CD14-positive monocyte (primary cell): Measurements from ENCODE around the gene EMILIN2. TPM values are rescaled to one million over a fixed set of nuclear protein-coding genes. Genes with fewer than 3 reads are reported as not detected.

Experiments
- DNase-seq, 3 donors: peaks; one replicate each; pipeline ENCODE4 v3.0.0-alpha.2; 2011 to 2022
- H2AFZ ChIP-seq: 2 replicates; pipeline ENCODE4 v1.6.0; 2012; ENCODE audit warnings: mild to moderate bottlenecking, low read depth, low read length, inconsistent platforms; ENCODE audit not compliant: insufficient read depth, poor library complexity, severe bottlenecking
- H3K27ac ChIP-seq, 2 donors: 1 replicate in 1 of 2; 2 replicates in 1 of 2; pipeline ENCODE4 v1.5.1; 2012 to 2013; ENCODE audit warnings: low read length in 2 of 2, control low read depth in 1 of 2, inconsistent platforms in 1 of 2, low read depth in 1 of 2, mild to moderate bottlenecking in 1 of 2
- H3K27me3 ChIP-seq, 2 donors: one replicate each; pipeline versions ENCODE4 v1.6.0 to v1.6.1; 2011 to 2013; ENCODE audit warnings: low read length in 2 of 2; ENCODE audit not compliant: control insufficient read depth in 2 of 2, insufficient read depth in 2 of 2
- H3K36me3 ChIP-seq, 2 donors: replicated peaks in 1 of 2; 1 replicate in 1 of 2; 2 replicates in 1 of 2; pipeline versions ENCODE4 v1.5.1 to v1.6.1; 2012 to 2013; ENCODE audit warnings: low read length in 2 of 2, control low read depth in 1 of 2, inconsistent platforms in 1 of 2, mild to moderate bottlenecking in 1 of 2; ENCODE audit not compliant: insufficient read depth in 2 of 2, control insufficient read depth in 1 of 2
- H3K4me1 ChIP-seq, 2 donors: 1 replicate in 1 of 2; 2 replicates in 1 of 2; pipeline versions ENCODE4 v1.5.1 to v1.6.1; 2012 to 2013; ENCODE audit warnings: low read length in 2 of 2, control low read depth in 1 of 2, inconsistent platforms in 1 of 2, mild to moderate bottlenecking in 1 of 2, moderate library complexity in 1 of 2; ENCODE audit not compliant: insufficient read depth in 2 of 2, control insufficient read depth in 1 of 2
- H3K4me2 ChIP-seq: replicated peaks from 2 replicates; pipeline ENCODE3; 2012; ENCODE audit warnings: low read length, moderate library complexity, mild to moderate bottlenecking; ENCODE audit not compliant: poor library complexity, severe bottlenecking; ENCODE audit errors: extremely low read depth
- H3K4me3 ChIP-seq, 3 experiments: fragments of 200-600 bp in 1 of 3; sonication (generic) in 1 of 3; replicated peaks in 1 of 3; 1 replicate in 2 of 3; 2 replicates in 1 of 3; pipeline ENCODE4 v1.5.1; 2011 to 2013; ENCODE audit warnings: low read length in 3 of 3, mild to moderate bottlenecking in 3 of 3, control low read depth in 2 of 3, low read depth in 2 of 3, inconsistent platforms in 1 of 3, moderate library complexity in 1 of 3
- H3K79me2 ChIP-seq: 2 replicates; pipeline ENCODE4 v1.6.0; 2012; ENCODE audit warnings: mild to moderate bottlenecking, control low read depth, inconsistent platforms, low read length, moderate library complexity; ENCODE audit not compliant: insufficient read depth
- H3K9ac ChIP-seq: 2 replicates; pipeline ENCODE4 v1.6.0; 2017; ENCODE audit warnings: low read length, mild to moderate bottlenecking; ENCODE audit not compliant: insufficient read depth, poor library complexity, severe bottlenecking
- H3K9me3 ChIP-seq, 2 donors: replicated peaks in 1 of 2; 1 replicate in 1 of 2; 2 replicates in 1 of 2; pipeline versions ENCODE4 v1.5.1 to v1.6.1; 2012 to 2013; ENCODE audit warnings: low read length in 2 of 2, control low read depth in 1 of 2; ENCODE audit not compliant: control insufficient read depth in 1 of 2, insufficient read depth in 1 of 2
- H4K20me1 ChIP-seq: 2 replicates; pipeline ENCODE4 v1.6.0; 2012; ENCODE audit warnings: mild to moderate bottlenecking, low read length, control low read depth, moderate library complexity; ENCODE audit not compliant: insufficient read depth
- H3K27ac Mint-ChIP-seq, 7 donors: one replicate each; pipeline ENCODE4 v1.8.0; 2020; ENCODE audit warnings: mild to moderate bottlenecking in 7 of 7, mixed read lengths in 7 of 7, moderate library complexity in 6 of 7, inconsistent platforms in 2 of 7
- H3K27me3 Mint-ChIP-seq, 3 donors: one replicate each; pipeline ENCODE4 v1.8.0; 2021 to 2022; ENCODE audit warnings: low read depth in 3 of 3, mild to moderate bottlenecking in 3 of 3, mixed read lengths in 3 of 3, moderate library complexity in 3 of 3, inconsistent platforms in 1 of 3
- H3K36me3 Mint-ChIP-seq, 2 donors: one replicate each; pipeline ENCODE4 v1.8.0; 2020; ENCODE audit warnings: mixed read lengths in 2 of 2, inconsistent platforms in 1 of 2, mild to moderate bottlenecking in 1 of 2
- H3K4me1 Mint-ChIP-seq: one replicate; pipeline ENCODE4 v1.8.0; 2020; ENCODE audit warnings: mild to moderate bottlenecking, mixed read lengths
- H3K4me3 Mint-ChIP-seq, 2 donors: one replicate each; pipeline ENCODE4 v1.8.0; 2020; ENCODE audit warnings: mild to moderate bottlenecking in 2 of 2, mixed read lengths in 2 of 2, moderate library complexity in 1 of 2
- H3K9me3 Mint-ChIP-seq, 7 donors: one replicate each; pipeline ENCODE4 v1.8.0; 2020 to 2022; ENCODE audit warnings: mixed read lengths in 7 of 7, mild to moderate bottlenecking in 6 of 7, moderate library complexity in 6 of 7, inconsistent platforms in 2 of 7
- CTCF ChIP-seq: fragments of 200-600 bp; IDR thresholded peaks from one replicate; pipeline ENCODE4 v1.8.0; 2022; ENCODE audit warnings: antibody characterized with exemption, mild to moderate bottlenecking
- WGBS: methylation state at CpG from one replicate; pipeline ENCODE4 v1.1.5; 2013; ENCODE audit warnings: missing lambda C conversion rate; ENCODE audit not compliant: insufficient coverage; 5-methylcytosine and 5-hydroxymethylcytosine counted together
- intact Hi-C, 2 donors: fragments of 100-400 bp; cut with micrococcal nuclease; formaldehyde crosslinking; loops; one replicate each; pipeline versions ENCODE4 v1.15.0 to v1.15.1; 2023
- polyA plus RNA-seq, 3 donors: library from polyadenylated mRNA; depleted of rRNA in 1 of 3; unstranded in 2 of 3; stranded (reverse) in 1 of 3; fragments of 300-500 nt in 2 of 3; fragments of >200 nt in 1 of 3; fragmentation: Illumina TruSeq in 2 of 3; gene quantifications; 1 replicate in 2 of 3; 2 replicates in 1 of 3; pipeline ENCODE4 v1.2.3, GENCODE V29; 2012 to 2021

EMILIN2 gene
- polyA plus RNA-seq, 3 donors: 30.5 to 43.2 (median 33.8) TPM

GRCh38 chr18:2881088-2881839, 34.5 kb downstream of the EMILIN2 start:
- Mint-ChIP-seq H3K4me1 (peaks cover 52% of the 10 kb centered on the region), H3K4me3 (no peak overlapping the region), H3K27ac (peak overlapping the region; percentile 49 to 75 (median 58)), H3K36me3 (peaks cover 34 to 72% of the 10 kb centered on the region in 2 donors), H3K27me3 (no peaks in the 10 kb centered on the region), H3K9me3 (peaks cover 0 to 3% (median 0%) of the 10 kb centered on the region in 7 donors)
- H3K27ac ChIP-seq: peak overlapping the region in 1 of 2 donors; percentile 61
- WGBS: 85% methylated on average over 10 of the region's 16 CpGs
- TF ChIP-seq CTCF: no peak
- H2AFZ ChIP-seq: no peak overlapping the region
- no peak overlapping the region for H3K9ac ChIP-seq
- H3K9me3 ChIP-seq: no peaks in the 10 kb centered on the region
- no peak overlapping the region for H3K4me2 ChIP-seq
- peaks cover 100% of the 10 kb centered on the region for H4K20me1 ChIP-seq
- peaks cover 17 to 70% of the 10 kb centered on the region in 2 donors for H3K36me3 ChIP-seq
- no peaks in the 10 kb centered on the region for H3K27me3 ChIP-seq
- no peak overlapping the region for H3K4me3 ChIP-seq
- intact Hi-C loops: no loop called here
- DNase-seq: no peak
- H3K4me1 ChIP-seq: peaks cover 21 to 49% of the 10 kb centered on the region in 2 donors
- H3K79me2 ChIP-seq: peaks cover 99% of the 10 kb centered on the region

GRCh38 chr18:2881840-2882195, 35.0 kb downstream of the EMILIN2 start:
- no peaks in the 10 kb centered on the region for H3K27me3 ChIP-seq
- Mint-ChIP-seq H3K9me3 (peaks cover 0 to 6% (median 2%) of the 10 kb centered on the region in 7 donors), H3K27me3 (no peaks in the 10 kb centered on the region), H3K36me3 (peaks cover 39 to 78% of the 10 kb centered on the region in 2 donors), H3K4me1 (peaks cover 49% of the 10 kb centered on the region), H3K27ac (peak overlapping the region in 4 of 7 donors; percentile 32 to 75 (median 66)), H3K4me3 (no peak overlapping the region)
- no peak overlapping the region for H2AFZ ChIP-seq
- H3K27ac ChIP-seq: peak overlapping the region in 1 of 2 donors; percentile 61
- peaks cover 100% of the 10 kb centered on the region for H4K20me1 ChIP-seq
- no peaks in the 10 kb centered on the region for H3K9me3 ChIP-seq
- intact Hi-C loops: no loop called here
- peaks cover 20 to 46% of the 10 kb centered on the region in 2 donors for H3K4me1 ChIP-seq
- H3K36me3 ChIP-seq: peaks cover 22 to 75% of the 10 kb centered on the region in 2 donors
- no peak overlapping the region for H3K9ac ChIP-seq
- H3K4me3 ChIP-seq: no peak overlapping the region
- TF ChIP-seq CTCF: no peak
- peaks cover 100% of the 10 kb centered on the region for H3K79me2 ChIP-seq
- no peak overlapping the region for H3K4me2 ChIP-seq
- no peak for DNase-seq
- WGBS: no CpG with 5 or more reads among the region's 9 CpGs
